Natural killer cell (primary cell): ENCODE data around the gene PCCA. TPM values are rescaled to one million over a fixed set of nuclear protein-coding genes. Genes with fewer than 3 reads are reported as not detected.

Experiments
- ATAC-seq, 3 donors: fragments of 150-1000 bp in 2 of 3; fragments of 200-7000 bp in 1 of 3; cut with Tn5 transposase; 1 replicate in 1 of 3; 2 replicates in 2 of 3; pipeline ENCODE4 v1.10.0; 2021; ENCODE audit warnings: mild to moderate bottlenecking in 2 of 3, moderate library complexity in 2 of 3
- DNase-seq, 2 donors: peaks; one replicate each; pipeline versions ENCODE4 v3.0.0 to v3.0.0-alpha.2; 2013 to 2021; ENCODE audit warnings: mixed read lengths in 1 of 2
- H3K27ac ChIP-seq: one replicate; pipeline ENCODE4 v1.5.1; 2013; ENCODE audit warnings: mild to moderate bottlenecking, low read length
- H3K27me3 ChIP-seq: one replicate; pipeline ENCODE4 v1.6.1; 2013; ENCODE audit warnings: low read length; ENCODE audit not compliant: control insufficient read depth, insufficient read depth
- H3K36me3 ChIP-seq: one replicate; pipeline ENCODE4 v1.6.1; 2013; ENCODE audit warnings: low read length; ENCODE audit not compliant: control insufficient read depth, insufficient read depth
- H3K4me1 ChIP-seq: one replicate; pipeline ENCODE4 v1.6.1; 2013; ENCODE audit warnings: low read length; ENCODE audit not compliant: control insufficient read depth, insufficient read depth
- H3K4me3 ChIP-seq: one replicate; pipeline ENCODE4 v1.5.1; 2013; ENCODE audit warnings: low read length
- H3K9me3 ChIP-seq: one replicate; pipeline ENCODE4 v1.6.1; 2013; ENCODE audit warnings: low read length; ENCODE audit not compliant: control insufficient read depth, insufficient read depth
- H3K27ac Mint-ChIP-seq, 2 donors: one replicate each; pipeline ENCODE4 v1.8.0; 2022; ENCODE audit warnings: mild to moderate bottlenecking in 2 of 2, mixed read lengths in 2 of 2, moderate library complexity in 1 of 2
- H3K27me3 Mint-ChIP-seq, 2 donors: one replicate each; pipeline ENCODE4 v1.8.0; 2022; ENCODE audit warnings: low read depth in 2 of 2, mixed read lengths in 2 of 2
- H3K36me3 Mint-ChIP-seq: one replicate; pipeline ENCODE4 v1.8.0; 2022; ENCODE audit warnings: mixed read lengths
- H3K4me1 Mint-ChIP-seq, 2 donors: one replicate each; pipeline ENCODE4 v1.8.0; 2022; ENCODE audit warnings: mixed read lengths in 2 of 2
- H3K4me3 Mint-ChIP-seq: one replicate; pipeline ENCODE4 v1.8.0; 2022; ENCODE audit warnings: mild to moderate bottlenecking, moderate library complexity, mixed read lengths
- H3K9me3 Mint-ChIP-seq, 2 donors: one replicate each; pipeline ENCODE4 v1.8.0; 2022; ENCODE audit warnings: mixed read lengths in 2 of 2
- WGBS: methylation state at CpG from one replicate; pipeline ENCODE4 v1.1.7; 2013; ENCODE audit warnings: missing lambda C conversion rate; ENCODE audit not compliant: insufficient coverage; 5-methylcytosine and 5-hydroxymethylcytosine counted together
- intact Hi-C: fragments of 100-400 bp; cut with micrococcal nuclease; formaldehyde crosslinking; loops from one replicate; pipeline ENCODE4 v1.14.2; 2022
- total RNA-seq, 4 donors: library from RNA; stranded (reverse); fragments of 120-200 nt in 1 of 4; gene quantifications; one replicate each; pipeline versions ENCODE4 v1.2.3 to v1.2.4, GENCODE V29; 2013 to 2022
- TF ChIP-seq, protein P1 (sequence below): fragments of 200-600 bp; IDR thresholded peaks from one replicate; pipeline ENCODE4 v1.8.0; 2022; ENCODE audit warnings: antibody characterized with exemption

The PCCA gene
- total RNA-seq, 3 donors from 2014 or later (not counting 1 experiment from before 2014, with no cell fraction given) = 25.5 to 28.5 (median 28.2) TPM

DNA sequence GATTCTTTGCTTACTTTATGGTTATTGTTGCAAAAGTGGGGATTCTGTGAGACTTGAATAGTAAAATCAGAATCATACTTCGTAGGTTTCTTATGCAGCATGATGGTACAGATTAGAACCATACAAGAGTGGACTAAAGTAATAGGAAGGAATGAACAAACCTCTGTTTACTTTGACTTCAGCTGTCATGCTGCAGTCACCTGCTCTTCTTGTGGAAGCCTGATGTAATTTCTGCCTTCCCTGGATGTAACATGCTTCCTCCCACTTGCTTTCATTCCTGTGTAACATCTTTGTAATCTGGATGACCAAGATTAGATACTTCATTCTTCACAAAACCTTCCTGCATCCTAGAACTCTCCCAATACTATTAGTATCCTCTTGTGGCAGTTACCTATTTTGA is 235.0 kb downstream of the PCCA start:
- Histone ChIP-seq H3K36me3 (peaks cover 3% of the 10 kb centered on the region), H3K4me1 (no peaks in the 10 kb centered on the region), H3K9me3 (no peaks in the 10 kb centered on the region), H3K27me3 (no peaks in the 10 kb centered on the region), H3K27ac (no peak overlapping the region), H3K4me3 (no peak overlapping the region)
- intact Hi-C loops = no loop called here
- no peaks in the 10 kb centered on the region for H3K27me3 Mint-ChIP-seq
- TF ChIP-seq, protein P1, sequence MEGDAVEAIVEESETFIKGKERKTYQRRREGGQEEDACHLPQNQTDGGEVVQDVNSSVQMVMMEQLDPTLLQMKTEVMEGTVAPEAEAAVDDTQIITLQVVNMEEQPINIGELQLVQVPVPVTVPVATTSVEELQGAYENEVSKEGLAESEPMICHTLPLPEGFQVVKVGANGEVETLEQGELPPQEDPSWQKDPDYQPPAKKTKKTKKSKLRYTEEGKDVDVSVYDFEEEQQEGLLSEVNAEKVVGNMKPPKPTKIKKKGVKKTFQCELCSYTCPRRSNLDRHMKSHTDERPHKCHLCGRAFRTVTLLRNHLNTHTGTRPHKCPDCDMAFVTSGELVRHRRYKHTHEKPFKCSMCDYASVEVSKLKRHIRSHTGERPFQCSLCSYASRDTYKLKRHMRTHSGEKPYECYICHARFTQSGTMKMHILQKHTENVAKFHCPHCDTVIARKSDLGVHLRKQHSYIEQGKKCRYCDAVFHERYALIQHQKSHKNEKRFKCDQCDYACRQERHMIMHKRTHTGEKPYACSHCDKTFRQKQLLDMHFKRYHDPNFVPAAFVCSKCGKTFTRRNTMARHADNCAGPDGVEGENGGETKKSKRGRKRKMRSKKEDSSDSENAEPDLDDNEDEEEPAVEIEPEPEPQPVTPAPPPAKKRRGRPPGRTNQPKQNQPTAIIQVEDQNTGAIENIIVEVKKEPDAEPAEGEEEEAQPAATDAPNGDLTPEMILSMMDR = no peak
- H3K4me3 Mint-ChIP-seq = no peak overlapping the region
- no peaks in the 10 kb centered on the region for H3K36me3 Mint-ChIP-seq
- no peak overlapping the region for H3K27ac Mint-ChIP-seq
- WGBS = 96% methylated on average over 1 of the region's 1 CpG
- no peaks in the 10 kb centered on the region for H3K4me1 Mint-ChIP-seq
- DNase-seq = no peak
- H3K9me3 Mint-ChIP-seq = no peaks in the 10 kb centered on the region
- ATAC-seq = no peak

DNA sequence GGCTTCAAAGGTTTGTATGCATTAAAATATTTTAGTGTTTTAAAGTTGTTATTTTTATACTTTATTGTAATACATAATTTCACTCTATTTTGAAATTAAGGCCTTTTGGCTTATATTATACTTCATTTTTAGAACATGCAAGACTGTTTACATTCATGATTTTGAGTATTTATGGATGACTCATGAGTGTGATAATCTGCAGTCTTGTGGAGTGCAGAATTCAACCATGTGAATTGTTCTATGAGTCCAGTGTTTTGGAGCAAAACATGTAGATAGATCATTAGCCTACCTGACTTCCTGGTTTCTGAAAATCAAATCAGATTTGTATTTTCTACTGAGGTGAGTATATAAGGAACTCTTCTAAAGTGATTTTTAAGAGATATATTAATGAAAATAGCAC is 241.8 kb downstream of the PCCA start:
- Histone ChIP-seq H3K9me3 (peaks cover 3% of the 10 kb centered on the region), H3K27me3 (no peaks in the 10 kb centered on the region), H3K4me3 (no peak overlapping the region), H3K36me3 (peaks cover 2% of the 10 kb centered on the region), H3K27ac (no peak overlapping the region), H3K4me1 (no peaks in the 10 kb centered on the region)
- Mint-ChIP-seq H3K27ac (no peak overlapping the region), H3K4me3 (no peak overlapping the region), H3K36me3 (peaks cover 9% of the 10 kb centered on the region), H3K4me1 (no peaks in the 10 kb centered on the region), H3K27me3 (no peaks in the 10 kb centered on the region), H3K9me3 (peaks cover 4% of the 10 kb centered on the region in 2 donors)
- intact Hi-C loops = no loop called here
- TF ChIP-seq, protein P1 = no peak
- DNase-seq = no peak
- ATAC-seq = no peak

DNA sequence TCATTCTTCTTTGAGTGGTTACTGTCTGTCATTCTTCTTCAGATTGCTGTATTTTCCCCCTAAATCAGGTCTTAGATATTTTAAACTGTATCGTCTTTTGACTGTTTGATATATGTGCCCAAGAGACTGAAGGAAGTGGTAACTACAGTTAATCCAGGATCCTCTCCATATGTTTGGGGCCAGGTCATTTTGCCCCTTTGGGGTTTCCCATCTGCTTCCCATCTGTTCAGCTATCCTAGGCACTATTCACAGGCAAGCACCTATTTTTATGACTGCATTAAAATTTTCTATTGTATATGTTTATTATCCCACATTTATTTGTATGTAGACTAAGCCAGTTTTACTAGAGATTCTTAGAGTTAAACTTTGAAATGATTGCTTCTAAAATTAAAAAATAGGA is 244.2 kb downstream of the PCCA start:
- H3K36me3 ChIP-seq = peaks cover 2% of the 10 kb centered on the region
- TF ChIP-seq, protein P1 = no peak
- H3K27ac Mint-ChIP-seq = no peak overlapping the region
- DNase-seq (no peak), ATAC-seq (no peak)
- intact Hi-C loops = no loop called here
- H3K36me3 Mint-ChIP-seq = peaks cover 9% of the 10 kb centered on the region
- no peaks in the 10 kb centered on the region for H3K4me1 Mint-ChIP-seq
- no peaks in the 10 kb centered on the region for H3K27me3 Mint-ChIP-seq
- H3K4me1 ChIP-seq = no peaks in the 10 kb centered on the region
- H3K9me3 ChIP-seq = peaks cover 3% of the 10 kb centered on the region
- H3K4me3 Mint-ChIP-seq = no peak overlapping the region
- no peak overlapping the region for H3K4me3 ChIP-seq
- no peaks in the 10 kb centered on the region for H3K27me3 ChIP-seq
- WGBS = 100% methylated on average over 1 of the region's 1 CpG
- H3K9me3 Mint-ChIP-seq = peaks cover 4% of the 10 kb centered on the region in 2 donors
- H3K27ac ChIP-seq = no peak overlapping the region

DNA sequence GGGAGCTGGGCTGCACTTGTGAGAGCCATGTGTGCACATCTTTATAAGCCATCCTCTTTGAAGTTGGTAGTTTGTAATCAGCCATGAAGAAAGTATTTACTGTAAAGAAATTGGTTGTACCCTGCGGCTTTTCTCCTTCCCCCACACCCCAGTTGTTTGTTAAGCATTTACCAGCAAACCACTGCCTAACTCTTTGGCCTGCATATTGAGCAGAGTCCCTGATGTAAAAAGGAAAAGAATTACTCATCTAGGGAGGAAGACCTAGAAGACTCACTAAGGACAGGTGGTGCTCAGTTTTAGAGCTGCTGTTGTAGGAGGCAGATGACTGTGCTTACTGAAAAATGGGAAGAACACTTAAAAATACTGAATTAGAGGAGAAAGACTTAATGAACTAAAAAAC is 245.3 kb downstream of the PCCA start:
- ATAC-seq (no peak), DNase-seq (no peak)
- H3K36me3 Mint-ChIP-seq = peaks cover 9% of the 10 kb centered on the region
- H3K4me3 Mint-ChIP-seq = no peak overlapping the region
- H3K27me3 Mint-ChIP-seq = no peaks in the 10 kb centered on the region
- WGBS = no CpG with 5 or more reads among the region's 1 CpG
- Histone ChIP-seq H3K9me3 (peaks cover 3% of the 10 kb centered on the region), H3K4me3 (no peak overlapping the region), H3K27me3 (no peaks in the 10 kb centered on the region), H3K36me3 (peaks cover 2% of the 10 kb centered on the region), H3K27ac (no peak overlapping the region), H3K4me1 (no peaks in the 10 kb centered on the region)
- no peak overlapping the region for H3K27ac Mint-ChIP-seq
- peaks cover 4% of the 10 kb centered on the region in 2 donors for H3K9me3 Mint-ChIP-seq
- TF ChIP-seq, protein P1 = no peak
- intact Hi-C loops = no loop called here
- H3K4me1 Mint-ChIP-seq = no peaks in the 10 kb centered on the region
